Left renal cortex interstitium (tissue), 4 donors: Measurements from ENCODE around the gene OLFM1. TPM values are rescaled to one million over a fixed set of nuclear protein-coding genes. Genes with fewer than 3 reads are reported as not detected.

Source experiments
- DNase-seq, 4 donors: peaks; one replicate each; pipeline ENCODE4 v3.0.0-alpha.2; 2013; ENCODE audit warnings: low read depth in 4 of 4, low spot score in 2 of 4, missing footprints in 1 of 4
- polyA plus RNA-seq, 4 donors: library from polyadenylated mRNA; unstranded; fragments of 120-200 nt; gene quantifications; one replicate each; pipeline ENCODE4 v1.2.1, GENCODE V29; 2013; ENCODE audit not compliant: insufficient read length in 4 of 4

Gene OLFM1
- 1 to 10 TPM; 3.0 to 5.5 (median 3.9) TPM for polyA plus RNA-seq

DNA sequence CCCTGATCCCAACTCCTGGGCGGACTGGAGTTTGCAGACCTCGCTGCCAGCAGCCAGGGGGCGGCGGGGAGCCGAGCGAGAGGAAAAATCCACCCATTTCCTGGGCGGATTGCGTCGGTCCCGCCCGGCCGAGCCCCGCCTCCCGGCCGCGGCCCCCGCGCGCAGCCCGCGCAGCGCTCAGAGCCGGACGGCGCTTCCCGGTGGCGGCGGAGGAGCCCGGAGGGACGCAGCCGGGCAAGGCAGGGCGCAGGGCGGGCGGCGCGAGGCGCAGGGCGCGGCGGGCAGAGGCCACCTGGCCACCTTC, at the start of gene OLFM1:
Gene OLFM1, plus strand, starts transcription at position 180 of the 304 bp plus-strand sequence. CDS start 322 bp downstream, outside the sequence.
- DNase-seq, result no peak

DNA sequence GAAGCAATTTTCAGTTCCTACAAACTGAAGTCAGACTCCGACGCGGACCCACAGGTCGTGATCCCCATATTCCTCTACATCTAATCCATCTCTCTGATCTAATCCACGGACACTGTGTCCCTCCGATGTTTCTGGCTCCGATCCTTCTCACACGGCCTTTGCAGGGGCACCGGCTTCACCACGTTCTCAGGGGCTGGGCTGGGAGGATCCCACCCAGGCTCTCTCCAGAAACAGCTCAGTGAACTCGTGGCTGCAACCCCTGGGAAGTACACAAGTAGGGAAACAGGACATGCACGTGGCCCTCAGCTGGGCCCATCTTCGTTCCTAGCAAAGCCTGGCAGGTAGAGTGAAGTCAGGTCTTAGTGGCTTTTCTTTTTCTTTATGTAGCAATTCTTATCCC, 49.1 kb upstream of the OLFM1 start:
- no peak for DNase-seq

DNA sequence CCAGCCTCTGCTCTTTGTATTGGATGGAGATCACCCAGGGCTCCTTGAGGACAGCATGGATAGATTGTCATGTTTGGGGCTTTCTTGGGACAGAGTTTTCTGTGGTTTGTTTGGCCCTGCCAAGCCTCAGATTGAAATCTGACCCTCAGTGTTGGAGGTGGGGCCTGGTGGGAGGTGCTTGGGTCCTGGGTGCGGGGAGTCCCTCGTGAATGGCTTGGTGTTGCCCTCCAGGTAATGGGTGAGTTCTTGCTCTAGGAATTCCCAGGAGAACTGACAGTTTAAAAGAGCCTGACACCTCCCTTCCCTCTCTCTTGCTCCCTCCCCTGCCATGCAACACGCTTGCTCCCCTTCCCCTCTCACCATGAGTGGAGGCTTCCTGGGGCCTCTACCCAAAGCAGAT, 48.6 kb upstream of the OLFM1 start:
- DNase-seq, result no peak

DNA sequence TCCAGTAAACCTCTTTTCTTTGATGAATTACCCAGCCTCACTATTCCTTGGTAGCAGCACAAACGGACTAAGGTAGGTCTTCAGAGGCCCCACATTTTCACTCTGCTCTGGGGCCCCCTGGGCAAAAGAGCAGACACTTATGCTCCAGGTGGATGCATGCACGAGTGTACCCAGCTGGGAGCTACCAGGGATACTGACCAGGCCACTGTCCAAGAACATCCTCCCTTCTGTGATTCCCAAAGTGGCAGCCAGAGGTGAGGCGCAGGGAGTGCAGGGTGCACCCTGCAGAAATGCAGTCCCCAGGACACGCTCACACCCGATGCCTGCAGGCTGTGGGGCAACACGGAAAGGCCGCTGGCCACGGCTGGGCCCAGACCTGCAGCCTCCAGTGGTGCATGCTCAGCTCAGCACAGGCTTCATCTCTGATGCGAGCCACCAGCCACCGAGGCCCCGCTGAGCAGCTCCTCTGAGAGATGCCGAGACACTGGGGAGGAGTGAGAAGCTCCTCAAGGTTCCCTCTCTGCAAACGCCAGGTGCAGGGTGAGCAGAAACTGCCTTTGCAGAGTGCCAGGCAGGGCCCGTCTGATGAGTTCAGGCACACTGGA, 48.1 kb upstream of the OLFM1 start:
- DNase-seq, result no peak

DNA sequence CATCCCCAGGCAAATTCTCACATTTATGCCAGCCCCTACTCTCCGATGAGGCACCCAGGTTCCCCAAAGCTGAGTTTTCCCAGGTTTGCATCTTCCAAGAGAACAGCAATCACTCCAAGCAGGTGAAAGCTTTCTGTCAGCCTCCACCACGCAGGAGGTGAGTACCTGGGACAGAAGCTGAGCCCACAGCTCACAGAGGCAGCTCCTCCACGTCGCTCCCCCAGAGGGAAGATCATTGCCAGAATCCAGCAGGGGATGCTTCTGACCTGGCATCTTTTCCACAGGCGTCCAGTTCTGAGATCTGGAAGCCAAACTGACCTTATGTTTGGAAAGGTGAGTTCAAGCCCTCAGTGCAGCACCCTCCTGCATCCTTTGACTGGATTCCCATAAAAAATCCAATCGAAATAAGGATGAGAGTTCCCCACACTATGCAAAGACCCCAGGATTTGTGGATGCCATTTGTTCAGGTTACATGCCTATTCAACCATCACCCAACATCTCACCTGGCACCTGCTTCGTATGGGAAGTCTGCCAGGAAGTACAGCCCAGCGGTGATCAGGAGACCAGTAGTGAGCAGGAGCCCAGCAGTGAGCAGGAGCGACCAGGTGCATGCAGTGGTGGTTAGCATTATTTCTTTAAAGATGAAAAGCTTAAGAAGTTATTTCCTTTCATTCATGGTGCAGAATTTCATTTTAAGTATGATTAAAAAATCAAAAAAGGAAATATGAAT, 47.4 kb upstream of the OLFM1 start:
- no peak for DNase-seq

DNA sequence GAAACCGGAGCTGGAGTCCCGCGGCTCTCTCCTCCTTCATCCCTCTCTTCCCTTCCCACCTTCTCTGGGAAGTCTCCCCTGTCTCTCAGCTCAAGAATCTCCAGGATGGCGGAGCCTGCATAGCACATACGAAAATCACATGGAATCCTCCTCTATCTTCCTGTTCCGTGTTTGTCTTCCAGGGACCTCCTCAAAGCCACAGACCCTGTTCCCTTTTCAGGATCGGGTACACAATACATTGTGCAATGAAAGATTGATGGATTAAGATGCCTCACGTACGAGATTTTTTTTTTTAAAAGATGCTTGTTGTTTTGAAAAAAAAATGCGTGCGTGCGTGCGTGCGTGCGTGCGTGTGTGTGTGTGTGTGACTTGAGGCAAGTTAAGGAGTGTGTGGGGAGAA, 46.6 kb upstream of the OLFM1 start:
- DNase-seq, result no peak

DNA sequence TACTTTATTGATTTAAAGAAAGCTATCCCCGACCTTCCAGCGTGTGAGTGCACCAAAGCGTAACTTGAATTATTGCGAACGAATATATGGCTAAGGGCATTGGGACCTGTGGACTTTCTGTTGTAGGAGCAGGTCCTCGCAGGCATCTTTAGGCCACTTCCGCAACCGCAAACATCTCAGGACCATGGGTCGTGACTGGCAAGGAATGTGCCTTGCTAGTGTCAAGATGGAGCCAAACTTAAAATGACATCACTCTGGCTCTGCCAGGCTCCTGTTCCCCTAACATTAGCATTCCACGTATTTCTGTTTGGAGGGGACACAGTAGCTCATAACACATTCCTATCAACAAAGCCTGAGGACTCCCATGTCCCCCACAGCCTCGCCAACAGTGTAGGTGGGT, 44.1 kb upstream of the OLFM1 start:
- no peak for DNase-seq

DNA sequence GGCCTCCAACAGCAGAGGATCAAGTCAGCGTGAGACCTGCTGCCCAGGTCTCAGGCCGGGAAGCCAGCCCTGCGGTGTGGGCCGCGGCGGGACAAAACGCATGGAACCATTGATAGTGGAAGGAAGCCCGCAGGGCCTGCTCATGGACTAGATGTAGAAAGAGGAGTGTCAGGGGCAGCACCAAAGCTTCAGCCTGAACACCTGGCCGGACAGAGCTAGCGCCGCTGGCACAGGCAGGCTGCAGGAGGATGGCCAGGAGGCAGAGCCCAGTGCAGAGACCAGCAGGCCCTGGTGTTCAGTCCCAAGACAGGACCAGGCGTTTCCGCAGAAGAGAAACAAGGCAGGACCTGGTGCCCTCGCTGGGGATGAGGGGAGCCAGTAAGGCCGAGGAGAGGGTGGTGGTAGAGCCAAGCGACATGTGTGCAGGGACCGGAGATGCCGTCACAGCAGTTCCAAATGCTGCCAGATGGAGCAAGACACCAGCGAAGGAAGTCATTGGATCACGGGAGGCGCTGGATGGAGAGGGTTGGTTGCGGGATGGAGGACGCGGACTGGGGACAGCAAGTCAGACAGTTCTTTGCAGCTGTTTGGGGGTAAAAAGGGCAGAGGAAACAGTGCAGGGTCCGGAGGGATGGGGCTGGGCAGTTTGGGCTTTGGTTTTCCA, 42.1 kb upstream of the OLFM1 start:
- DNase-seq, result no peak

DNA sequence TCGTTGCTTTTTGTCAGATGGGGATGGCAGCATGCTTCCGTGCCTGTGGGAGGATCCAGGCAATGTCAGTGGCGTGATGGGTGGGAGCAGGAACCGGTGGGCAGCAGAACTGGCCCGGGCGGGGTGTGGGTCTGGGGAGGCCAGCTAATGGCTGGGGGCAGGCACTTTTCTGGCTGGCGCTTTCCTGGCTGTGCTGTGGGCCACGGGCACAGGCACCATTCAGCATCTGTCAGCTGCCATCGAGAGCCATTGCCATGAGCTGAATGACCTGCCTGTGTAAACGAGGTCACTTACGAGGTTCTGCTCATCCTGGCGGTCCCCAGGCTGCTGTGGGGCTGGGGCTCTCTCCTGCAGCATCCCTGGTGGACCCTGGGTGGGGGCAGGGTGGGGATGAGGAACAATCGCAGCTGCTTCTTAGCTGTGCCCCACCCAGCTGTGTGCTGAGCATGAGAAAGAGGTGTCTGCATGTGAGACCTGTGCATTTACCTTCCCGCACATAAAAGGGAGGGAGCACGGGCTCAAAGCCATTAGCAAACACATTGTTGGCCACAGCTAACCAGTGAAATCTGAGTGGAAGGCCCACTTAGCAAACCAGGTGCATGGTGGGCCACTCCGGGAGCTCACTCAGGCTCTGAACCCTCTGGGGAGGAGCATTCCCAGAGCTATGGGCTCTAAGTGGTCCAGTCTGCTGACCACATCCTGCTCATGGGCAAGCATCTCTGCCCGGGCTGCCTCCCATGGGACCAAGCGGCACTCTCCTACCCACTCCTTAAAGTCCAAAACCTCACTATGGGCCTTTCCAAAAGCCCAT, 41.3 kb upstream of the OLFM1 start:
- DNase-seq, result no peak

DNA sequence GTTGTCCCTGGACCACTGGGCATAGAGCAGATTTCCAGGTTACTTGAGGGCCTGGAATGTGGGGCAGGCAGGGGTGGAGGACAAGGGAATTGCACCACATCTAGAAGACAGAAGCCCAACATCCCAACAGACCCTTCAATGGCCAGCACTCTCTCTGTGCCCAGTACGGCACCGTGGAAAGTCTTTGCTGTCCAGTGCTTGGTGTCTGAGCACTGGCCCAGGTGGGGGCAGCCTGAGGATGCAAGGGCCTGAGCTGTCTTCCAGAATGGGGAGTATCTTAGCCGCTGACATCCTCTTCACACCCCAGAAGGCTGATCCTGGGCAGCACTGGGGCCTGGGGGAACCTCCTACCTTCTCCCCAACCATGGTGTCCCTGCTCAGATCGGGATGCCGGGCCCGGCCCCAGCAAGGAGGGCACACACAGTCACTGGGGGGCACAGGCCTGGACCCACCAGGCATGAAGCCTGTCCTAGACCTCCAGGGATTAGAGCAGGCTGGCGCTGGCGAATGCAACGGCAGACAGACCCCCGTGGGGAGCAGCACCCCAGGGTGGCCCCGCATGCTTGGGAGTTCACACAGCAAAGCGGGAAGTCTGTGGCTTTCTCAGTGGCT, 40.6 kb upstream of the OLFM1 start:
- no peak for DNase-seq

DNA sequence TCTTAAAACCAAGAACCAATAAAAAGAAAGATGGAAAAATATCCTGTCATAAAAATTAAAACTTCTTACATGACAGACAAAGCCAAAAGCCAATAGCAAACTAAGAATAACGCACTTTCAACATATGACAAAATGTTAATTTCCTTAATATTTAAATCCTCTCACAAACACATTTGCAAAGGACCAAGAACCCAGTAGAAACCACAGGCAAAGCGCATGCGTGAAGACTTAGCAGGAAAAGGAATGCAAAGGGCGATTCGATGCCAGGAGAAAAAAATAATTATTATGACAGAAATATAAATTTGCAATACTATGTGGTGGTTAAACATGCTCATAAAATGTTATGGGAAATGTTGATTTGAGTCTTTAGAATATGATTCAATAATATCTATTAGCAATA, 39.9 kb upstream of the OLFM1 start:
- DNase-seq, result no peak

DNA sequence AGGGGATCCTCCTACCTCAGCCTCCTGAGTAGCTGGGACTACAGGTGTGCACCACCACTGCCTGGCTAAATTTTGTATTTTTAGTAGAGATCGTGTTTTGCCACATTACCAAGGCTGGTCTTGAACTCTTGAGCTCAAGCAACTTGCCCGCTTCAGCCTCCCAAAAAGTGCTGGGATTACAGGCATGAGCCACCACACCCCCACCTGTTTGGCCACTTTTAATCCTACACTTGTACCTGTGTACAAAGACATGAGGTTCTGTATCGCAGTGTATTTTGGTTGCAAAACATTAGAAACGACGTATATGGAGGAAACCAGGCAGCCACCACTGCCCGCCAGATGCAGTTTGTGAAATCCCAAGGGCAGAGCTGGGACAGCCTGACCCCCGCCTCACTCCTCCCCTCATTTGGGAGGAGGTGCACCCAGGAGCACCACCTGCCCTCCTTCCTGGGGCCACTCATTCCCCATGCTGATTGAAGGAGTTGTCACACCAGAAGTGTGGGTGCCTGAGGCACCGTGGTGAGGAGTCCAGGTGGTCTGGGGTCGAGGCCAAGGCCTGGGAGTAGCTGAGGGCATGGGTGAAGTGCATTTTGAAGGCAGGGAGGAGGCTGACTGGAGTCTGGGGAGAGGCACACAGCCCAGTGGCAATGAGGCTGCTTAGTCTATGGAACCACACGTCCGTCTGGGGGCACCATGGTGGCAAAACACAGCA, 39.3 kb upstream of the OLFM1 start:
- no peak for DNase-seq

DNA sequence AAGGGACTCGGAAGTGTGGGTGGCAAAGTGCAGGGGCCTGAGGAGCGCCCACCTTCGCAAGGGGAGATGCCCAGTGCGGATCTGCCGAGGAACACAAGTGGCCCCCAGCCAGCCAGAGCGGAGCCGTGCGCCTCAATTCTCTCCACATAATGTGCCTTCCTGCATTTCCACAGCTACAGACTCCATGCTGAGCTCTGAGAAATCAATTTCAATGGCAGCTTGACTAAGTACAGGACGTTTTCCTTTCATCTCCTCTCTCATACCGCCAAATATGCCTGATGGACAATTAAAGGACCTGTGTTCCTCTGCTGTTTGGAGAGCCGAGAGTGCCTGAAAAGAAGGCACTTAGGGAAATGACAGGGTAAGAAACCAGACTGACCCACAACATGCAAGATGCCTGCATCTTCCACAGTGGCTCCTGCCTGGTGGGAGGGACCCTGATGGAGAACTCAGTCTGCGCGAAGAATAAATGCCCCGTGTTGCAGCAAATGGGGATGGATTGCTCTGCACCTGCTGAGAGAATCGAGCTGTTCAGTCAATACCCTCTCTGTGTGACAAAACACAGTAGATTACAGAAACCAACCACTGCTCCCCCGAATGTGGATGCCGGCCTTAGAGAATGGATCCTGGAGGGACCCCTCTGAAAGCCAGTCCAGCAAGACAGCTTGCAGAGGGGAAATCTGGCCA, 38.6 kb upstream of the OLFM1 start:
- DNase-seq, result no peak

DNA sequence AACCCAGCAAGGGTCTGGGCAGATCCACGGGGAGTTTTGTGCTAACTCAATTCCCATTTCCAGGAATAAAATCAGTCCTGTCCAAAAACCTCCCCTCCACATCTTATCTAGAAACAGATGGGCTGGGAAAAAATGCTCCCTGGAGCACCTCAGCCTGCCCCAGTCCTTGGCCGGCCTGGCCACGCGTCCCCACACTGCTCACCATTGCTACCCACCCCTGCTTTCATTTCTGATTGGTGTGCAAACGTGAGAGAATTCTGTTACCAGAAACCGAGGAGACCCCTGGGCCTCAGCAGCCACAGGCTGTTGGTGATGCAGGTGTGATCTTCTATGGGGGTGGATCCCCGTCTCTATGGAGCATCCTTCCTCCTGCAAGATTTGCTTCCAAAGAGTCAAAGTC, 38.0 kb upstream of the OLFM1 start:
- DNase-seq, result no peak

DNA sequence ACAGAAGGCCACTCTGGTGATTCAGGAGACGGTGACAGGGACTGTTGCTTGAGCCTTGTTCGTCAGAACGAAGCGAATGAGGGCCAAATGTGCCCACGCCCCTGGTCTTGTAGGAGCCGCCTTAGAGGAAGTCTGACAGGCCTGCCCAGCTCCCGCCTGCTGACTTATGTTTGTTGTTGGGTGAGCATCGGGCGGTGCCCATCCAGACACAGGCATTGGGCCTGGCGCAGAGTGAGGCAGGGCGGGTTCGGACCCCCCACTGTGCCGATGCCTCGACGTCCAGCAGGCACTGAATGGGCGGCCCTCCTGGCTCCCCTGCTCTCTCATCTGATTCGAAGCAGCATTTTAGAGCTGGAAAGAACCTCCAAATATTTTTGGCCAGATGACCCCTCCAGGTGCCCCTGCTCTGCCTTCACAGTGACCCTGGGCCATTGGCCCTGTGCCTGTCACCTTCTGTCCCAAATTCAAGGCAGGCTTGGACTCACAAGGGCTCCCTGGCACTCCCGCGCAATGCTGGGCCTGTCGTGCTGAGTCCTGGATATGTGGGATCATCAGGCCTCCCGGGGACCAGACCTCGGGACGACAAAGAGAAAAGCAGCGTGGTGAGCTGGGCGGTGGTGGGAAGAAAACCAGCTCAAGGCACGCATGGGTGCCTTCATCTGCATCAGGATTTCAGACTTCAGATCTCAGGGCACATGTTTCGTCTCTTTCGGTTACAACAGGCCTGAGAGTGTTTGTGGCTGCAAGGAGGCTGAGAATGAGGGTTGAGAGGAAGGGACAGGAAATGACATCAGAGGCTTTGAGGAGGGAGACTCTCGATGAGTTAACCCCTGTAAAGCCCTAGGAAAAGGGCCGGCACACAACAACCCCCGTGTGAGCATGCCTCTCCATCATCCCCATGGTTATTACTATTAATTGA, 37.1 kb upstream of the OLFM1 start:
- DNase-seq, result no peak

DNA sequence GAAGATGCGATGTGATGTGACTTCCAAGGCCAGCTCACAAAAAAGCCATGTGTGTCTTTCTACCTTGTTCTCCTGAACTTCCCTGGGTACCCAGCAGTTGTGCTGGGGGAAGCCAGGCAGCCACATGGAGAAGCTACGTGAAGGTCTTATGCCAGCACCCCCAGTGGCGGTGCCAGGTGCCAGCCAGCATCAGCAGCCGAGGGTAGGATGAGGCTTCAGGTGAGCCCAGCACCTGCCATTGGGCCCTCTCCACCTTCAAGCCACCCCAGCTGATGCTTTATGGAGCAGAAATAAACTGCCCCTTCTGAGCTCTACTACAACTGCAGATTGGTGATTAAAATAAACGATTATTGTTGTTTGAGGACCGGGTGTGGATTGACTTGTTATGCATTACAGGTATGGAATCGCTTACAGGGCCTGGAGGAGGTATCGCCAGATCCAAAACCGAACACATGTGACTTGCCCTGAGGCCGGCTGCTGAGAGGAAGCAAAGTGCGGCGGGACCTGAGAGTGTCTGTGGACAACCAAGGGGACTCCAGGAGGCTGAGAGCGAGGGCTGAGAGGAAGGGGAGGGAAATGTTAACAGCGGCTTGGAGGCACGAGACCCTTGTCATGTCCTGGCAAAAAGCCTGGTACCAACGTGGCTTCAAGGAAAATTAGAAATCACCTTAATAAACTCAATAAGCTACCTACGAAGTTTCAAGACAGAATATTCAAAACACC, 36.0 kb upstream of the OLFM1 start:
- DNase-seq, result no peak

DNA sequence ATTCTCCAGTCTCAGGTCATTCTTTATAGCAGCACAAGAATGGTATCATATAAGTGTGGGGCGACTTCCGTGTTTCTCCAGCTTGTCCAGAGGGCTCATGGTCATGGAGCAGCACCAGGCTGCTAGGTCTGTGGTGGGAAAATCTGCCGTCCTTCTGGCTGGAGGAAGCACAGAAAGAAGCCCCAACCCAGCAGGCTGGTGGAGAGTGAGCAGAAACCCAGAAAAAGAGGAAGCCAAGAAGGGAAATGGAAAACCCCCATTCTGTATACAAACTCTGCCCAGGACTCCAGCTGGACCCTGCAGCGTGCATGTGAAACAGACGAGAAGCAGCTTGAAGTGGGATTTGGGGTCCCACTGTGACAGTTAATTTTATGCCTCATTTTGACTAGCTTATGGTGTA, 34.3 kb upstream of the OLFM1 start:
- no peak for DNase-seq

DNA sequence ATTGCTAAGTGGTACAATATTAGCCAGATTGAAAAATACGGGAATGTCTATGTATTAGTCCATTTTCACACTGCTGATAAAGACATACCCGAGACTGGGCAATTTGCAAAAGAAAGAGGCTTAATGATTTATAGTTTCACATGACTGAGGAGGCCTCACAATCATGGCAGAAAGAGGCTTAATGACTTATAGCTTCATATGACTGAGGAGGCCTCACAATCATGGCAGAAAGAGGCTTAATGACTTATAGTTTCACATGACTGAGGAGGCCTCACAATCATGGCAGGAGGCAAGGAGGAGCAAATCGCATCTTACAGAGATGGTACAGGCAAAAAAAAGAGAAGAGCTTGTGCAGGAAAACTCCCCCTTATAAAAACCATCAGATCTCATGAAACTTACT, 32.3 kb upstream of the OLFM1 start:
- no peak for DNase-seq
